Measurements from ENCODE around the gene GZF1. TPM values are rescaled to one million over a fixed set of nuclear protein-coding genes. Genes with fewer than 3 reads are reported as not detected.

The GZF1 gene
- polyA plus RNA-seq, 1 of the 3 experiments (the other 2 are of a cell fraction), result 20.6 TPM

DNA sequence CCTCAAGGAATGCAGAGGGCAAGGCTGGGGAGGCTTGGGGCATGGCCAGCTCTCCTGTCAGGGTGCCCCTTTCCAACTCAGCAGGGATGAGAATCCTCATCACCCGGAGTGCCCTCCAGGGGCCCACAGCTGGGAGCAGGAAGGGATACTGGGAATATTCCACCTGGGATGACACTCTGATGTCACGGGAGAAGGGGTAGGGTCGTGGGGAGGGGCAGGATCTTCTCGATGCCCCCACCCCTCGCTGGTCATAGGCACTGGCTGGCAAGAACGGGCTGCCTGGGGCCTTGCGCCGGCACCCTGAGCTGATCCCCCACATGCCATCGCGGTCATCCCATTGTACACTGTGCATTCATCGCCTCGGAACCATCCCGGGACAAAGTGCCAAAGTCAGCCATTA lies 22.0 kb upstream of the GZF1 start:
- CTCF ChIA-PET, result interaction anchor here (0.7 to 9.0 kb wide), 23 partner anchors 8 to 1004 kb away, joined by 3 to 131 read pairs (median 4); partner anchors contain the start of genes NAPB and NXT1
- H3K9me3 ChIP-seq, result no peaks in the 10 kb centered on the region
- H3K9ac ChIP-seq, result no peak overlapping the region
- no peak overlapping the region for H2AFZ ChIP-seq (ENCODE audit: low read depth)
- 46% methylated on average over 10 of the region's 13 CpGs for WGBS (ENCODE audit: low lambda C conversion rate)
- H3K36me3 ChIP-seq (replicated peaks in 1 of 2; ENCODE audit: control insufficient read depth in 1 of 2, insufficient read depth in 2 of 2, low read length in 1 of 2), result no peaks in the 10 kb centered on the region
- no peak overlapping the region for H3K4me3 ChIP-seq (ENCODE audit: low read depth in 2 of 2, low read length in 1 of 2)
- H3K27me3 ChIP-seq (ENCODE audit: insufficient read depth), result peaks cover 31% of the 10 kb centered on the region; the same call in 1 of the 2 replicates
- H3K4me2 ChIP-seq, result no peak overlapping the region
- H3K79me2 ChIP-seq (ENCODE audit: insufficient read depth), result no peaks in the 10 kb centered on the region
- no peaks in the 10 kb centered on the region; a peak in 1 of 4 replicates for H3K4me1 ChIP-seq (ENCODE audit: control insufficient read depth in 1 of 2, insufficient read depth in 2 of 2, low read depth in 1 of 2, low read length in 1 of 2)
- TF ChIP-seq FOXM1 (IDR thresholded peaks at IDR 0.05; ENCODE audit: low read depth) (no peak), FOSL2 (IDR thresholded peaks at IDR 0.05; ENCODE audit: borderline replicate concordance, low read depth) (no peak), MXI1 (IDR thresholded peaks at IDR 0.05; ENCODE audit: low read depth, low read length) (no peak), MEF2A (IDR thresholded peaks at IDR 0.05; ENCODE audit: borderline replicate concordance, low read depth) (no peak), FOXJ3 (CRISPR knock-in tag; IDR thresholded peaks at IDR 0.05) (no peak), RAD21 (IDR thresholded peaks at IDR 0.05; ENCODE audit: low read length) (no peak), POLR2AphosphoS5 (IDR thresholded peaks at IDR 0.05; ENCODE audit: low read depth, low read length) (no peak), SIN3A (IDR thresholded peaks at IDR 0.05; ENCODE audit: borderline replicate concordance, low read depth, low read length) (no peak), RXRA (IDR thresholded peaks at IDR 0.05; ENCODE audit: borderline replicate concordance, low read depth) (no peak), EZH2phosphoT487 (IDR thresholded peaks at IDR 0.05; ENCODE audit: borderline replicate concordance, low read depth) (no peak), CHD2 (IDR thresholded peaks at IDR 0.05; ENCODE audit: low read length, partially characterized antibody) (no peak)
- TF ChIP-seq, protein P1, sequence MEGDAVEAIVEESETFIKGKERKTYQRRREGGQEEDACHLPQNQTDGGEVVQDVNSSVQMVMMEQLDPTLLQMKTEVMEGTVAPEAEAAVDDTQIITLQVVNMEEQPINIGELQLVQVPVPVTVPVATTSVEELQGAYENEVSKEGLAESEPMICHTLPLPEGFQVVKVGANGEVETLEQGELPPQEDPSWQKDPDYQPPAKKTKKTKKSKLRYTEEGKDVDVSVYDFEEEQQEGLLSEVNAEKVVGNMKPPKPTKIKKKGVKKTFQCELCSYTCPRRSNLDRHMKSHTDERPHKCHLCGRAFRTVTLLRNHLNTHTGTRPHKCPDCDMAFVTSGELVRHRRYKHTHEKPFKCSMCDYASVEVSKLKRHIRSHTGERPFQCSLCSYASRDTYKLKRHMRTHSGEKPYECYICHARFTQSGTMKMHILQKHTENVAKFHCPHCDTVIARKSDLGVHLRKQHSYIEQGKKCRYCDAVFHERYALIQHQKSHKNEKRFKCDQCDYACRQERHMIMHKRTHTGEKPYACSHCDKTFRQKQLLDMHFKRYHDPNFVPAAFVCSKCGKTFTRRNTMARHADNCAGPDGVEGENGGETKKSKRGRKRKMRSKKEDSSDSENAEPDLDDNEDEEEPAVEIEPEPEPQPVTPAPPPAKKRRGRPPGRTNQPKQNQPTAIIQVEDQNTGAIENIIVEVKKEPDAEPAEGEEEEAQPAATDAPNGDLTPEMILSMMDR (IDR thresholded peaks at IDR 0.05), result no peak
- TF ChIP-seq, protein P2, sequence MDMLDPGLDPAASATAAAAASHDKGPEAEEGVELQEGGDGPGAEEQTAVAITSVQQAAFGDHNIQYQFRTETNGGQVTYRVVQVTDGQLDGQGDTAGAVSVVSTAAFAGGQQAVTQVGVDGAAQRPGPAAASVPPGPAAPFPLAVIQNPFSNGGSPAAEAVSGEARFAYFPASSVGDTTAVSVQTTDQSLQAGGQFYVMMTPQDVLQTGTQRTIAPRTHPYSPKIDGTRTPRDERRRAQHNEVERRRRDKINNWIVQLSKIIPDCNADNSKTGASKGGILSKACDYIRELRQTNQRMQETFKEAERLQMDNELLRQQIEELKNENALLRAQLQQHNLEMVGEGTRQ (IDR thresholded peaks at IDR 0.05; ENCODE audit: borderline replicate concordance, low read depth, low read length), result no peak
- TF ChIP-seq, protein P3, sequence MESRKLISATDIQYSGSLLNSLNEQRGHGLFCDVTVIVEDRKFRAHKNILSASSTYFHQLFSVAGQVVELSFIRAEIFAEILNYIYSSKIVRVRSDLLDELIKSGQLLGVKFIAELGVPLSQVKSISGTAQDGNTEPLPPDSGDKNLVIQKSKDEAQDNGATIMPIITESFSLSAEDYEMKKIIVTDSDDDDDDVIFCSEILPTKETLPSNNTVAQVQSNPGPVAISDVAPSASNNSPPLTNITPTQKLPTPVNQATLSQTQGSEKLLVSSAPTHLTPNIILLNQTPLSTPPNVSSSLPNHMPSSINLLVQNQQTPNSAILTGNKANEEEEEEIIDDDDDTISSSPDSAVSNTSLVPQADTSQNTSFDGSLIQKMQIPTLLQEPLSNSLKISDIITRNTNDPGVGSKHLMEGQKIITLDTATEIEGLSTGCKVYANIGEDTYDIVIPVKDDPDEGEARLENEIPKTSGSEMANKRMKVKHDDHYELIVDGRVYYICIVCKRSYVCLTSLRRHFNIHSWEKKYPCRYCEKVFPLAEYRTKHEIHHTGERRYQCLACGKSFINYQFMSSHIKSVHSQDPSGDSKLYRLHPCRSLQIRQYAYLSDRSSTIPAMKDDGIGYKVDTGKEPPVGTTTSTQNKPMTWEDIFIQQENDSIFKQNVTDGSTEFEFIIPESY (IDR thresholded peaks at IDR 0.05; ENCODE audit: borderline replicate concordance, low read depth), result no peak
- DNase-seq, result no peak
- H3K9me2 ChIP-seq, result no peaks in the 10 kb centered on the region
- no peaks in the 10 kb centered on the region for H3F3A ChIP-seq (replicated peaks; ENCODE audit: insufficient read depth)
- POLR2A ChIA-PET, result interaction anchor here (0.8 kb wide), 1 partner anchor 10 kb away, joined by 5 read pairs; the partner anchor contains the start of gene NXT1
- no peaks in the 10 kb centered on the region for H4K20me1 ChIP-seq (ENCODE audit: insufficient read depth)
- no peak overlapping the region for H3K27ac ChIP-seq (ENCODE audit: low read depth in 2 of 2, low read length in 1 of 2)

All from SK-N-SH (cell line).